Activated T-helper 1 cell treated with anti-CD3 and anti-CD28 coated beads, Interleukin-12 subunit alpha, Interleukin-12 subunit beta, Interleukin-2, Interleukin-4 antibody, amounts not matched to agents 30 ng/mL and 10 ng/mL and 1 ng/mL, durations not matched to agents 14 hours and 24 hours and 36 hours (primary cell): ENCODE data around the gene ADGRV1. TPM values are rescaled to one million over a fixed set of nuclear protein-coding genes. Genes with fewer than 3 reads are reported as not detected.
"Not testable (repeated sequence)": the region's sequence is repeated elsewhere in the genome, so short reads cannot be mapped to it uniquely, and the experiment has no call there.

ENCODE experiments used
- DNase-seq: peaks from one replicate; pipeline ENCODE4 v3.0.0; 2021; ENCODE audit warnings: low spot score
- H3K27ac Mint-ChIP-seq: one replicate; pipeline ENCODE4 v1.8.0; 2021; ENCODE audit warnings: mild to moderate bottlenecking, mixed read lengths
- H3K27me3 Mint-ChIP-seq: one replicate; pipeline ENCODE4 v1.8.0; 2022; ENCODE audit warnings: mild to moderate bottlenecking, moderate library complexity, mixed read lengths; ENCODE audit not compliant: insufficient read depth
- H3K36me3 Mint-ChIP-seq: one replicate; pipeline ENCODE4 v1.8.0; 2021; ENCODE audit warnings: low read depth, mixed read lengths
- H3K4me1 Mint-ChIP-seq: one replicate; pipeline ENCODE4 v1.8.0; 2021; ENCODE audit warnings: low read depth, mixed read lengths
- H3K4me3 Mint-ChIP-seq: one replicate; pipeline ENCODE4 v1.8.0; 2021; ENCODE audit warnings: mild to moderate bottlenecking, moderate library complexity, mixed read lengths
- H3K9me3 Mint-ChIP-seq: one replicate; pipeline ENCODE4 v1.8.0; 2021; ENCODE audit warnings: mixed read lengths
- intact Hi-C: fragments of 100-400 bp; cut with micrococcal nuclease; formaldehyde crosslinking; loops from one replicate; pipeline ENCODE4 v1.15.1; 2024
- total RNA-seq: library from RNA; stranded (reverse); gene quantifications from 2 replicates; pipeline ENCODE4 v1.2.3, GENCODE V29; 2022

ADGRV1 gene
- total RNA-seq, 1 donor from 2014 or later, result 0.05 TPM

DNA sequence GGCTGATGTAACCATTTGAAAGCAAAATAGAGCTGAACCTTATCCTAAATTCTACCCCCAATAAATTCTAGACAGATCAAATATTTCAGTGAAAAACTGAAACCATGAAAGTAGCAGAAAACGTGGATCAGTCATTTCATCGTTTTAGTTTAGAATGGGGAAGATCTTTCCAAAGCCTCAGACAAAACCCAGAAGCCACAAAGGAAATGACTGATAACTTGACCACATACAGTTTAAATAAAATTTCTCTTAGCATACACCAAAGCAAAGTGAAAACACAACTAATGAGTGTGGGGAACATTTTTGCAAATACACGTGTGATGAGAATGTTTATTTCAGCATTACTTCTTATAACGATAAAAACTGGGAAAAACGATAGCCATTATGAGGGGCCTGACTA lies 284.8 kb downstream of the ADGRV1 start:
- Mint-ChIP-seq H3K36me3 (no peaks in the 10 kb centered on the region), H3K4me1 (no peaks in the 10 kb centered on the region), H3K27me3 (peaks cover 3% of the 10 kb centered on the region), H3K4me3 (no peak overlapping the region), H3K9me3 (no peaks in the 10 kb centered on the region), H3K27ac (no peak overlapping the region)
- no peak for DNase-seq
- intact Hi-C loops, result no loop called here

DNA sequence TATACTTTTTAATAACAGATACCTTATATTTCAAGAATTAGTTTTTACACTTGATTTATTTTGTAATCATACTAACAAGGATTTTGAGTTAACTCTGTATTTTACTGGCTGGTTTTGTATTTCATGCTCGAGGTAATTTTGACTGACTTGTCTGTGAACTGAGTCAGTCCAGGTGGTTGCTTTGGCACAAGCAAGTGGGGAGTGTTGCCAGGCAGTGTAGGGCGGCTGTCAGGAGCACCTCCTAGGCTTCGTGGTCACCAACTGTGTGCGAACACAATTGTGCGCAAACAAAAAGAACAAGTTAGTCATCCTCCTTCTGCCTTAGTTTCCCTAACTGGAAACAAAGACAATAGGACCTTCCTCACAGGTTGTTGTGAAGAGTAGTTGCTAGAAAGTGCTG lies 286.3 kb downstream of the ADGRV1 start:
- intact Hi-C loops, result no loop called here
- no peaks in the 10 kb centered on the region for H3K9me3 Mint-ChIP-seq
- no peak overlapping the region for H3K27ac Mint-ChIP-seq
- no peaks in the 10 kb centered on the region for H3K4me1 Mint-ChIP-seq
- H3K27me3 Mint-ChIP-seq, result no peaks in the 10 kb centered on the region
- DNase-seq, result no peak
- H3K36me3 Mint-ChIP-seq, result no peaks in the 10 kb centered on the region
- H3K4me3 Mint-ChIP-seq, result no peak overlapping the region

DNA sequence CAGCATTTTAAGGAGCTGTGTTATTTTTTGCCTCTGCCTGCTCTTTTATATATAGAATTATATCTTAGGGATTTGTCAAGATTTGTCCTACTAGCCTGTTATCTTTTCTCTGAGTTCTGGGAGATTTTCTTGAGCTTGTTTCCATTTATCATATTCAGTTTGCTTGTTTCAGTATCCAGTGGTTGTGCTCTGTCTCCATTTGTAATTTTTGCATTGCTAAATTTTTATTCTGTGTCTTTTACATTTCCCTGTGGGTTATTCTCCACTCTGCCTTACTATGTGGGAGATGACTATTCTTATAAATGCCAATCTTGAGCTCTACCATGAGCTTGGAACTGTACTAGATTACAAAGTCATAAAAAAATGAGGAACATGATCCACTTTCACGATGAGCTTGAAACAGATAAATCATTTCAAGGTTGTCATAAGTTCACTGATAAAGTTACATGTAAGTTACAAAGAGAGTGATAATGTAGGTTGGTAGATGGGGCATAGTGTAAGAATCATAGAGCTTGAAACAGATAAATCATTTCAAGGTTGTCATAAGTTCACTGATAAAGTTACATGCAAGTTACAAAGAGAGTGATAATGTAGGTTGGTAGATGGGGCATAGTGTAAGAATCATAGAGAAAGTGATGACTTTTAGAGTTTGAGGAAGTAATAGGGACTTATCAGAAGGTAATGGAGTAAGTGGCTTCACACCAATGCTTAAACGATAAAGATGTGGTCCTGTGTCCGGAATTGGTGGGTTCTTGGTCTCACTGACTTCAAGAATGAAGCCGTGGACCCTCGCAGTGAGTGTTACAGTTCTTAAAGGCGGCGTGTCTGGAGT lies 287.3 kb downstream of the ADGRV1 start:
- H3K36me3 Mint-ChIP-seq, result no peaks in the 10 kb centered on the region
- no peak for DNase-seq
- no peaks in the 10 kb centered on the region for H3K9me3 Mint-ChIP-seq
- no peaks in the 10 kb centered on the region for H3K27me3 Mint-ChIP-seq
- H3K4me1 Mint-ChIP-seq, result no peaks in the 10 kb centered on the region
- H3K27ac Mint-ChIP-seq, result no peak overlapping the region
- H3K4me3 Mint-ChIP-seq, result no peak overlapping the region
- intact Hi-C loops, result no loop called here

DNA sequence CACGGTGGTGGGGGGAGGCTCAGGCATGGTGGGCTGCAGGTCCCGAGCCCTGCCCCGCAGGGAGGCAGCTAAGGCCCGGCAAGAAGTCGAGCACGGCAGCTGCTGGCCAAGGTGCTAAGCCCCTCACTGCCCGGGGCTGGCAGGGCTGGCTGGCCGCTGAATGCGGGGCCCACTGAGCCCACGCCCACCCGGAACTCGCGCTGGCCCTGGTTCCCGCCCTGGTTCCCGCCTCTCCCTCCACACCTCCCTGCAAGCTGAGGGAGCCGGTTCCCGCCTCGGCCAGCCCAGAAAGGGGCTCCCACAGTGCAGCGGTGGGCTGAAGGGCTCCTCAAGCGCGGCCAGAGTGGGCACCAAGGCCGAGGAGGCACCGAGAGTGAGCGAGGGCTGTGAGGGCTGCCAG lies 289.0 kb downstream of the ADGRV1 start:
- H3K27ac Mint-ChIP-seq, H3K36me3 Mint-ChIP-seq, H3K27me3 Mint-ChIP-seq, DNase-seq, intact Hi-C loops, H3K9me3 Mint-ChIP-seq, H3K4me3 Mint-ChIP-seq, H3K4me1 Mint-ChIP-seq: not testable (repeated sequence)

DNA sequence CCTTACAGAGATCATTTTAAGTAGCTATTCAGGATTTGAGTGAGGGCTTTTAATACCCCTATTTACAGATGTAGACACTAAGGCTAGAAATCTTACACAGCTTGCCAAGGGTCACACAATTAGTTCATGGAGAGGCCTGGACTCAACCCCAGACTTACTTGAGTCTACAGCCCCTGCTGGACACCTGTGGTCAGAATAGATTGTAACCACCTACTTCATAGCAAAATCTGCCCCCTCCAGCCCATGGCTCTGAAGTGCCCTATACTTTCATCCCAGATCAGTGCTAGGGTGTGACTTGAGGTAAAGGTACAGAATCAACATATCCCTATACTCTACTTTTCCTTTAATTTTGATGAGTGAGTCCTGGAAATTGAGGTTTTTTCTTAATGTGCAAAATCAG lies 291.3 kb downstream of the ADGRV1 start:
- no peaks in the 10 kb centered on the region for H3K4me1 Mint-ChIP-seq
- no peaks in the 10 kb centered on the region for H3K36me3 Mint-ChIP-seq
- no peak for DNase-seq
- H3K27me3 Mint-ChIP-seq, result peaks cover 6% of the 10 kb centered on the region
- intact Hi-C loops, result no loop called here
- no peak overlapping the region for H3K27ac Mint-ChIP-seq
- H3K9me3 Mint-ChIP-seq, result no peaks in the 10 kb centered on the region
- H3K4me3 Mint-ChIP-seq, result no peak overlapping the region

DNA sequence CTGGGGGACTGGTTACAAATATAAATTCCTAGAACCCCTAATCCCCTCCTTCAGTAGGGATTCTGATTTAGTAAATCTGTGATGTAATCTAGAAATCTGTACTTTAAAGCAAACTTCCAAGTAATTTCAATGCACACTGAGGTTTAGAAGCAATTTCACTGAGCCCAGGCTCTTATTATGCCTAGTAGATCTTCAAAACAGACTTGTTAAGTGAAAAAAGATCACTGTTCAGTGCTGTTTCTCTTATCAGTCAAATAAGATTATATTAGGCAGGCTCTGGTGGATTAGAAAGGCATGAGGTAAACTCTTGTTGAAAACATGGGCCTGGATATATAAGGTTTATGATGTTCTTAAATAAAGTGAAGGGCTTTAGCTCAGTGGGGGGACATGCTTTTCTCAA lies 293.9 kb downstream of the ADGRV1 start:
- no peaks in the 10 kb centered on the region for H3K36me3 Mint-ChIP-seq
- DNase-seq, result no peak
- intact Hi-C loops, result no loop called here
- H3K4me1 Mint-ChIP-seq, result no peaks in the 10 kb centered on the region
- no peak overlapping the region for H3K4me3 Mint-ChIP-seq
- no peaks in the 10 kb centered on the region for H3K9me3 Mint-ChIP-seq
- no peak overlapping the region for H3K27ac Mint-ChIP-seq
- peaks cover 6% of the 10 kb centered on the region for H3K27me3 Mint-ChIP-seq

- Mint-ChIP-seq H3K27ac (no peak overlapping the region), H3K4me3 (no peak overlapping the region), H3K9me3 (no peaks in the 10 kb centered on the region), H3K27me3 (peaks cover 6% of the 10 kb centered on the region), H3K36me3 (no peaks in the 10 kb centered on the region), H3K4me1 (no peaks in the 10 kb centered on the region)
- DNase-seq, result no peak
- intact Hi-C loops, result no loop called here
Measured at GRCh38 chr5:90853750-90854149, 295.2 kb downstream of the ADGRV1 start.

- no peak overlapping the region for H3K4me3 Mint-ChIP-seq
- no peaks in the 10 kb centered on the region for H3K9me3 Mint-ChIP-seq
- intact Hi-C loops, result no loop called here
- no peaks in the 10 kb centered on the region for H3K36me3 Mint-ChIP-seq
- H3K4me1 Mint-ChIP-seq, result no peaks in the 10 kb centered on the region
- no peak overlapping the region for H3K27ac Mint-ChIP-seq
- no peak for DNase-seq
- peaks cover 6% of the 10 kb centered on the region for H3K27me3 Mint-ChIP-seq
Measured at GRCh38 chr5:90854169-90854568, 295.6 kb downstream of the ADGRV1 start.

GRCh38 chr5:90855296-90856010 lies 296.9 kb downstream of the ADGRV1 start:
- intact Hi-C loops, result no loop called here
- no peaks in the 10 kb centered on the region for H3K4me1 Mint-ChIP-seq

DNA sequence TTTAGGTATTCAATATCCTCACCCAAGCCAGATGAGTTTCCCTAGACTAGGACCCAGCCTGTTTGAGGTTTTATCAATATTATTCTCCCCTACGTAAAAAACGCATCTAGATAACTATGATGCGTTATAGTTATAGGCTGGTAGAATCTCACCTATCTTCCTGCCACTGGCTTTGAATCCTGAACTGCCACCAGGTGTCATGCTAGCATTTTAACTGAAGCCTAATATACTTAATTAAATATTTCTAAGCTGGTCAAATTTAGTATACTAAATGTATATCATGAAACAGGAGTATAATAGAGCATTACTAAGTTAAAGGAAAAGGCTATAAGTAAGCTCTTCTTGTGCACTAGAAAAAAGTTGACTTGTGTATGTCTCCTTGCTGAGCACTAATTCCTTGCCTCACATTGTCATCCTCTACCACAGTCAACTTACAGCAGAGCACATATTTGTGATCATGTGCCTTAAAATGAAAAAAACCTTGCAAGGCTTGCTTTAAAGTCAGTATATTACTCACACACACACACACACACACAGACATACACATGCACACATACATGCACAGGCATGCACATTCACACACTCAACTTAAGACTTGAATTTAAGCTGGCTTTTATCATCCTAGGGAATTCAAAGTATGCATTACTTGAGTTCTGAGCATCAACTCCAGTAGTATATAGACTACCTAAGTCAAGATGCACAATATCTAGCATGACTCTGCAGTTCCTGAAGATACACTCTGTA lies 303.4 kb downstream of the ADGRV1 start:
- Mint-ChIP-seq H3K36me3 (no peaks in the 10 kb centered on the region), H3K27me3 (peaks cover 8% of the 10 kb centered on the region), H3K9me3 (no peaks in the 10 kb centered on the region), H3K27ac (no peak overlapping the region), H3K4me1 (no peaks in the 10 kb centered on the region), H3K4me3 (no peak overlapping the region)
- intact Hi-C loops, result no loop called here
- no peak for DNase-seq

More at GRCh38 chr5:90855296-90856010, 296.9 kb downstream of the ADGRV1 start:
- no peaks in the 10 kb centered on the region for H3K9me3 Mint-ChIP-seq
- DNase-seq, result no peak
- H3K36me3 Mint-ChIP-seq, result no peaks in the 10 kb centered on the region
- H3K4me3 Mint-ChIP-seq, result no peak overlapping the region
- H3K27me3 Mint-ChIP-seq, result peaks cover 9% of the 10 kb centered on the region
- no peak overlapping the region for H3K27ac Mint-ChIP-seq

- no peaks in the 10 kb centered on the region for H3K4me1 Mint-ChIP-seq
- no peak overlapping the region for H3K4me3 Mint-ChIP-seq
- H3K36me3 Mint-ChIP-seq, result no peaks in the 10 kb centered on the region
- H3K27me3 Mint-ChIP-seq, result peaks cover 7% of the 10 kb centered on the region
- no peaks in the 10 kb centered on the region for H3K9me3 Mint-ChIP-seq
- intact Hi-C loops, result loop anchor here (5.0 kb wide), 1 partner anchor 777 kb away; no protein-coding TSS in a partner anchor
- DNase-seq, result no peak
- H3K27ac Mint-ChIP-seq, result no peak overlapping the region
Measured at GRCh38 chr5:90865180-90865579, 306.6 kb downstream of the ADGRV1 start.

DNA sequence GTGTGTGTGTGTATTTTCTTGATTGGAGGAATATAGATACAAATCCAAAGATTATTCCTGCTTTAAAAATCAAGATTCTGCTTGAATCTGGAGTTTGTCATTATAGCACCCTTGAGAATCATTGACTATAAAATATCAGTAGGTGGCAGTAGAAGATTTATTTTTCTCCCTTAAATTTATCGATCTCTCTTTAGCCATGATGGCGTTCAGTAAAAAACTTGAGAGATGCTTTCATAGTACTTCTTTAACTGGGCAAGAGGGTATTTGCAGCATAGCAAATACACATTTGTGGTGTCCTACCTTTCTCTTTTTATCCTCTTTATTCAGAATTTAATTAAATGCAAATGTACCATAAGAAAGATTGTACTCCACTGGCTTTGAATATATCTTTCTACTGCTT lies 307.7 kb downstream of the ADGRV1 start:
- no peak for DNase-seq
- Mint-ChIP-seq H3K4me1 (no peaks in the 10 kb centered on the region), H3K4me3 (no peak overlapping the region)

More for the DNA sequence above, 307.7 kb downstream of the ADGRV1 start:
- Mint-ChIP-seq H3K27ac (no peak overlapping the region), H3K36me3 (no peaks in the 10 kb centered on the region), H3K9me3 (no peaks in the 10 kb centered on the region), H3K27me3 (peaks cover 5% of the 10 kb centered on the region)
- intact Hi-C loops, result loop anchor here (1.0 to 5.0 kb wide), 6 partner anchors 66 to 776 kb away; no protein-coding TSS in a partner anchor
